ENCODE measurements around the gene GTPBP1. TPM values are rescaled to one million over a fixed set of nuclear protein-coding genes. Genes with fewer than 3 reads are reported as not detected.

The GTPBP1 gene
- total and polyA plus RNA-seq, 2 of the 13 experiments (the other 11 are each of a cell fraction or from before 2014, with no cell fraction given), result 22.3 to 27.0 TPM

DNA sequence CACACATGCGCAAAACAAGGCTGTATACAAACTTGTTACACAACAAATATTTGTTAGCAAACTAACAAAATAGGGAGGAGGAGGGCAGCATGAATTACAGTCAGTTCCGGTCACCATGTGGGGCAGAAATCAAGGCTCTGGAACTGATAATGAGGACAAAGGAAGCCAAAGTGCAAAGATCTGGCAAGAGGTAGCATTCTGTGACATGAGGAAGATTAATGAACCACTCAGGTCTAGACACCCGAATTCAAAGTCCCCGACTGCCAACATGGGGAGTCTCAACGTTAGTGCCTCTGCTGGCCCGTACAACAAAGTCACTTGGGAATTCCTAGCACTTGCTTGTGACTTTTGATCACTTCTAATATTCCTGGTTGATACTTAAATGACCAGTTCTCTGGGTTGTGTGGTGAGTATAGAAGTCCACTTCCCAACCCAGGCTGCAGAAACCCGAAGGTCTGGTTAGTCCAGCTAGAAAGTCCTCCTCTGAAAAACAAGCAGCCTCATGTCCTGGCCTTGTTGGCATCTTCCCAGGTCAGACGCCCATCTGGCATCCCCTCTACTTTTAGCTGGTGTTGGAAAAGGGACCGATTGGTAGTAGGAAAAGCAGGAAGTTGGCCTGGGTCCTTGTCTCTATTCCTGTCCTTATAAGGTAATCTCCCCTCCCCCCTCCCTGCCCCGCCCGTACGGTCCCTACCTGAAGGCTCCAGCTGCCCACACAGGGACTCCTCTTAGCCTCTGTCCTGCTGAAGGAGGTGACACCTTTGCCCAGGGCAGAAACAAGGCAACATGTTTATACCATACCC is 48.4 kb downstream of the GTPBP1 start (continued):
- TF ChIP-seq, protein P1, sequence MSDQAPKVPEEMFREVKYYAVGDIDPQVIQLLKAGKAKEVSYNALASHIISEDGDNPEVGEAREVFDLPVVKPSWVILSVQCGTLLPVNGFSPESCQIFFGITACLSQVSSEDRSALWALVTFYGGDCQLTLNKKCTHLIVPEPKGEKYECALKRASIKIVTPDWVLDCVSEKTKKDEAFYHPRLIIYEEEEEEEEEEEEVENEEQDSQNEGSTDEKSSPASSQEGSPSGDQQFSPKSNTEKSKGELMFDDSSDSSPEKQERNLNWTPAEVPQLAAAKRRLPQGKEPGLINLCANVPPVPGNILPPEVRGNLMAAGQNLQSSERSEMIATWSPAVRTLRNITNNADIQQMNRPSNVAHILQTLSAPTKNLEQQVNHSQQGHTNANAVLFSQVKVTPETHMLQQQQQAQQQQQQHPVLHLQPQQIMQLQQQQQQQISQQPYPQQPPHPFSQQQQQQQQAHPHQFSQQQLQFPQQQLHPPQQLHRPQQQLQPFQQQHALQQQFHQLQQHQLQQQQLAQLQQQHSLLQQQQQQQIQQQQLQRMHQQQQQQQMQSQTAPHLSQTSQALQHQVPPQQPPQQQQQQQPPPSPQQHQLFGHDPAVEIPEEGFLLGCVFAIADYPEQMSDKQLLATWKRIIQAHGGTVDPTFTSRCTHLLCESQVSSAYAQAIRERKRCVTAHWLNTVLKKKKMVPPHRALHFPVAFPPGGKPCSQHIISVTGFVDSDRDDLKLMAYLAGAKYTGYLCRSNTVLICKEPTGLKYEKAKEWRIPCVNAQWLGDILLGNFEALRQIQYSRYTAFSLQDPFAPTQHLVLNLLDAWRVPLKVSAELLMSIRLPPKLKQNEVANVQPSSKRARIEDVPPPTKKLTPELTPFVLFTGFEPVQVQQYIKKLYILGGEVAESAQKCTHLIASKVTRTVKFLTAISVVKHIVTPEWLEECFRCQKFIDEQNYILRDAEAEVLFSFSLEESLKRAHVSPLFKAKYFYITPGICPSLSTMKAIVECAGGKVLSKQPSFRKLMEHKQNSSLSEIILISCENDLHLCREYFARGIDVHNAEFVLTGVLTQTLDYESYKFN (CRISPR knock-in tag; conservative IDR thresholded peaks at IDR 0.05), result peak; percentile 84
- TF ChIP-seq ZNF788 (CRISPR knock-in tag; IDR thresholded peaks at IDR 0.05; ENCODE audit: borderline replicate concordance) (peak; percentile 39; the same call in 1 of the 2 replicates), ZC3H13 (CRISPR knock-in tag; IDR thresholded peaks at IDR 0.05) (peak; percentile 58; the same call in 1 of the 2 replicates), TARDBP (CRISPR knock-in tag; IDR thresholded peaks at IDR 0.05) (peak; percentile 17; the same call in 1 of the 2 replicates), POLR2A (IDR thresholded peaks at IDR 0.05; ENCODE audit: insufficient read depth in 1 of 2, low read depth in 2 of 2, low read length in 2 of 2) (peak in 1 of 2 experiments; percentile 53; a peak in 3 of 4 replicates), RARA (CRISPR knock-in tag; IDR thresholded peaks at IDR 0.05) (peak; percentile 70), ZNF772 (CRISPR knock-in tag; IDR thresholded peaks at IDR 0.05) (peak; percentile 44; the same call in 1 of the 2 replicates), MXI1 (IDR thresholded peaks at IDR 0.05; ENCODE audit: borderline replicate concordance, low read depth, low read length) (peak; percentile 58; the same call in 1 of the 3 replicates), ISL2 (CRISPR knock-in tag; IDR thresholded peaks at IDR 0.05) (no peak), CEBPG (CRISPR knock-in tag; IDR thresholded peaks at IDR 0.05) (peak; percentile 43; the same call in 1 of the 2 replicates), ZNF530 (CRISPR knock-in tag; IDR thresholded peaks at IDR 0.05; ENCODE audit: low read depth) (no peak), SCMH1 (CRISPR knock-in tag; IDR thresholded peaks at IDR 0.05; ENCODE audit: borderline replicate concordance) (no peak), CCAR2 (optimal IDR thresholded peaks at IDR 0.05; ENCODE audit: low read depth, low read length) (no peak), TEAD3 (CRISPR knock-in tag; optimal IDR thresholded peaks at IDR 0.05; ENCODE audit: borderline replicate concordance) (peak; percentile 28), ZNF121 (CRISPR knock-in tag; IDR thresholded peaks at IDR 0.05) (no peak)
- TF ChIP-seq, protein P2, sequence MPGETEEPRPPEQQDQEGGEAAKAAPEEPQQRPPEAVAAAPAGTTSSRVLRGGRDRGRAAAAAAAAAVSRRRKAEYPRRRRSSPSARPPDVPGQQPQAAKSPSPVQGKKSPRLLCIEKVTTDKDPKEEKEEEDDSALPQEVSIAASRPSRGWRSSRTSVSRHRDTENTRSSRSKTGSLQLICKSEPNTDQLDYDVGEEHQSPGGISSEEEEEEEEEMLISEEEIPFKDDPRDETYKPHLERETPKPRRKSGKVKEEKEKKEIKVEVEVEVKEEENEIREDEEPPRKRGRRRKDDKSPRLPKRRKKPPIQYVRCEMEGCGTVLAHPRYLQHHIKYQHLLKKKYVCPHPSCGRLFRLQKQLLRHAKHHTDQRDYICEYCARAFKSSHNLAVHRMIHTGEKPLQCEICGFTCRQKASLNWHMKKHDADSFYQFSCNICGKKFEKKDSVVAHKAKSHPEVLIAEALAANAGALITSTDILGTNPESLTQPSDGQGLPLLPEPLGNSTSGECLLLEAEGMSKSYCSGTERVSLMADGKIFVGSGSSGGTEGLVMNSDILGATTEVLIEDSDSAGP (CRISPR knock-in tag; IDR thresholded peaks at IDR 0.05; ENCODE audit: borderline replicate concordance), result no peak
- TF ChIP-seq, protein P3, sequence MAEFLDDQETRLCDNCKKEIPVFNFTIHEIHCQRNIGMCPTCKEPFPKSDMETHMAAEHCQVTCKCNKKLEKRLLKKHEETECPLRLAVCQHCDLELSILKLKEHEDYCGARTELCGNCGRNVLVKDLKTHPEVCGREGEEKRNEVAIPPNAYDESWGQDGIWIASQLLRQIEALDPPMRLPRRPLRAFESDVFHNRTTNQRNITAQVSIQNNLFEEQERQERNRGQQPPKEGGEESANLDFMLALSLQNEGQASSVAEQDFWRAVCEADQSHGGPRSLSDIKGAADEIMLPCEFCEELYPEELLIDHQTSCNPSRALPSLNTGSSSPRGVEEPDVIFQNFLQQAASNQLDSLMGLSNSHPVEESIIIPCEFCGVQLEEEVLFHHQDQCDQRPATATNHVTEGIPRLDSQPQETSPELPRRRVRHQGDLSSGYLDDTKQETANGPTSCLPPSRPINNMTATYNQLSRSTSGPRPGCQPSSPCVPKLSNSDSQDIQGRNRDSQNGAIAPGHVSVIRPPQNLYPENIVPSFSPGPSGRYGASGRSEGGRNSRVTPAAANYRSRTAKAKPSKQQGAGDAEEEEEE (CRISPR knock-in tag; IDR thresholded peaks at IDR 0.05; ENCODE audit: borderline replicate concordance), result no peak
